ENCODE data around the gene ACER3. TPM values are rescaled to one million over a fixed set of nuclear protein-coding genes. Genes with fewer than 3 reads are reported as not detected.

ACER3 gene
- total RNA-seq, 1 donor from 2014 or later: 11.8 TPM

DNA sequence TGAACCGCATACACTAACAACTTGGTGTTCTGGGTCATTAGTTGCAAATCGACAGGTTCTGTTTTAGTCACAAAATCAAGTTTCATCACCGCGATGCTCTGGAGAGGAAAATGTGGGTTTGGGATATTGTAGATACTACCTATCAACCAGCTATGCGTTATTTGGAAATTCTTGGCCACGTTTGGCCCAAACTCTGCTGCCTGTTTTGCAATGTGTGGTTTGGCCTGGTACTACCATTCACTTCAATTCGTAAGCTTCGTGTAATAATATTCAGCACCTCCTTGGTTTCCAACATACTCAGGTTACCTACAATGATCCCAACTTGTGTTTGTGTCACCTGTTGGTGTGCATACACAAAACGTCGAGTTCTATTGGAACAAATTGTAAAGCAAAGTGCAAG is 16.2 kb upstream of the ACER3 start:
- TF ChIP-seq, protein P1, sequence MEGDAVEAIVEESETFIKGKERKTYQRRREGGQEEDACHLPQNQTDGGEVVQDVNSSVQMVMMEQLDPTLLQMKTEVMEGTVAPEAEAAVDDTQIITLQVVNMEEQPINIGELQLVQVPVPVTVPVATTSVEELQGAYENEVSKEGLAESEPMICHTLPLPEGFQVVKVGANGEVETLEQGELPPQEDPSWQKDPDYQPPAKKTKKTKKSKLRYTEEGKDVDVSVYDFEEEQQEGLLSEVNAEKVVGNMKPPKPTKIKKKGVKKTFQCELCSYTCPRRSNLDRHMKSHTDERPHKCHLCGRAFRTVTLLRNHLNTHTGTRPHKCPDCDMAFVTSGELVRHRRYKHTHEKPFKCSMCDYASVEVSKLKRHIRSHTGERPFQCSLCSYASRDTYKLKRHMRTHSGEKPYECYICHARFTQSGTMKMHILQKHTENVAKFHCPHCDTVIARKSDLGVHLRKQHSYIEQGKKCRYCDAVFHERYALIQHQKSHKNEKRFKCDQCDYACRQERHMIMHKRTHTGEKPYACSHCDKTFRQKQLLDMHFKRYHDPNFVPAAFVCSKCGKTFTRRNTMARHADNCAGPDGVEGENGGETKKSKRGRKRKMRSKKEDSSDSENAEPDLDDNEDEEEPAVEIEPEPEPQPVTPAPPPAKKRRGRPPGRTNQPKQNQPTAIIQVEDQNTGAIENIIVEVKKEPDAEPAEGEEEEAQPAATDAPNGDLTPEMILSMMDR (IDR thresholded peaks at IDR 0.05): no peak
- intact Hi-C loops (cut with micrococcal nuclease): no loop called here
- no peak for DNase-seq
- H3K9me3 Mint-ChIP-seq: no peaks in the 10 kb centered on the region
- peaks cover 24% of the 10 kb centered on the region for H3K27me3 Mint-ChIP-seq
- no peak overlapping the region for H3K4me3 Mint-ChIP-seq
- ChIA-PET CTCF (interaction anchor here (1.1 kb wide), 1 partner anchor 33 kb away, joined by 3 read pairs; no protein-coding TSS in a partner anchor), POLR2A (no interaction called here)
- ATAC-seq (ENCODE audit: low read depth): no peak
- H3K27ac Mint-ChIP-seq: no peak overlapping the region
- H3K36me3 Mint-ChIP-seq (ENCODE audit: low read depth): no peaks in the 10 kb centered on the region
- no peaks in the 10 kb centered on the region for H3K4me1 Mint-ChIP-seq

DNA sequence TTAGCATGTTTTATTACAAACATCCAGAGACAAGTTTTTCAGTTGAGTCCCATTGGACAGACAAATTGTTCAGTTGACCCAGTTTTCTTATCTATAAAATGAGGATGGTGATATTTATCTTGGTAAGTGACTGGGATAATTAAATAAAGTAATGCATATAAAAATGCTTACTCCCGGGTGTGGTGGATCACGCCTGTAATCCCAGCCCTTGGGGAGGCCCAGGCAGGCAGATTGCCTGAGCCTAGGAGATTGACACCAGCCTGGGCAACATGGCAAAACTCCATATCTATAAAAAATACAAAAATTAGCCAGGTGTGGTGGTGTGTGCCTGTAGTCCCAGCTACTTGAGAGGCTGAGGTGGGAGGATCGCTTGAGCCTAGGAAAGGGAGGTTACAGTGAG is 15.6 kb upstream of the ACER3 start:
- Mint-ChIP-seq H3K4me1 (no peaks in the 10 kb centered on the region), H3K36me3 (ENCODE audit: low read depth) (no peaks in the 10 kb centered on the region), H3K27me3 (peaks cover 21% of the 10 kb centered on the region), H3K4me3 (no peak overlapping the region), H3K9me3 (no peaks in the 10 kb centered on the region), H3K27ac (no peak overlapping the region)
- intact Hi-C loops (cut with micrococcal nuclease): no loop called here
- ATAC-seq (ENCODE audit: low read depth): no peak
- CTCF ChIA-PET: interaction anchor here (1.1 kb wide), 1 partner anchor 32 kb away, joined by 3 read pairs; no protein-coding TSS in a partner anchor
- no peak for DNase-seq
- TF ChIP-seq, protein P1 (IDR thresholded peaks at IDR 0.05): no peak
- POLR2A ChIA-PET: no interaction called here

DNA sequence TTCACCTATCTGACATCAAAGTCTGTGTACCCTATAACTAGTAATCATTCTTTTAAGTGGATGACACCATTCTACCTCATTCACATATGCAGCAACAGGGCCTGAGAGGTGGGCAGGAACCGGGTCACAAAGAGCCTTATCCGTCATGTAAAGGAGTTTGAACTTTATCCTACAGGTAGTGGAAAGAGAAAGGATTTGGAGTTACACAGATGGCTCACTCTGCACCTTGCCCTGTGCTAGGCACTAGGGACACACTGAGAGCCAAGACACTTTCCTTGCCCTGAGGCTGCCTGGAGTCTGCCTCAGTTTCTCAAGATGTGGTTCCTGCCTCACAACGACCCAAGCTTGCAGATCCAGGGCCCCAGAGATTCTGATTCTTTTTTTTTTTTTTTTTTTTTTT is 14.3 kb upstream of the ACER3 start:
- H3K36me3 Mint-ChIP-seq (ENCODE audit: low read depth): no peaks in the 10 kb centered on the region
- ChIA-PET CTCF (no interaction called here), POLR2A (no interaction called here)
- H3K4me3 Mint-ChIP-seq: no peak overlapping the region
- intact Hi-C loops (cut with micrococcal nuclease): no loop called here
- TF ChIP-seq, protein P1 (IDR thresholded peaks at IDR 0.05): no peak
- H3K27me3 Mint-ChIP-seq: peaks cover 21% of the 10 kb centered on the region
- DNase-seq (no peak), ATAC-seq (ENCODE audit: low read depth) (no peak)
- H3K9me3 Mint-ChIP-seq: no peaks in the 10 kb centered on the region
- no peak overlapping the region for H3K27ac Mint-ChIP-seq
- H3K4me1 Mint-ChIP-seq: no peaks in the 10 kb centered on the region

- intact Hi-C loops (cut with micrococcal nuclease): no loop called here
- H3K4me3 Mint-ChIP-seq: no peak overlapping the region
- no peaks in the 10 kb centered on the region for H3K4me1 Mint-ChIP-seq
- DNase-seq (no peak), ATAC-seq (ENCODE audit: low read depth) (no peak)
- TF ChIP-seq, protein P1 (IDR thresholded peaks at IDR 0.05): no peak
- no peaks in the 10 kb centered on the region for H3K36me3 Mint-ChIP-seq (ENCODE audit: low read depth)
- ChIA-PET POLR2A (no interaction called here), CTCF (interaction anchor here (0.9 kb wide), 1 partner anchor 70 kb away, joined by 3 read pairs; no protein-coding TSS in a partner anchor)
- H3K27ac Mint-ChIP-seq: no peak overlapping the region
- H3K9me3 Mint-ChIP-seq: no peaks in the 10 kb centered on the region
- H3K27me3 Mint-ChIP-seq: peaks cover 12% of the 10 kb centered on the region
Observed at GRCh38 chr11:76849376-76849775, 11.3 kb upstream of the ACER3 start.

DNA sequence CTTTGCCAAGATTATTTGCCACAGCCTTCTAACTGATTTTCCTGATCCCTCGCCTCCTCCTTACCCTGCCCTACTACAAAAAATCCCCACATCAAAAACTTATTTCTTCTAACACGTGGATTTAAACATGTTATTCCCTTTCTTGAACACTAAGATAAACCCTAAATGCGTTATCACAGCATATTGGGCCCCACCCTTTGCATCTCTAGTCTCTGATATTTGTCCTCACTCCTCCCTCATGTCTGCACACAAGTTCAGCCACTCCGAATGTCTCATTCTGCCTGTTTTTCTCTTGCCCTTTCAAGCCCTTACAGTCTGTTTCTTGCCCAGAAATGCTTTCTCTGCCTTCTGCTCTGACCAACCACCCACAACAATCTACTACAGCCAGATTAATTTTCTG is 10.6 kb upstream of the ACER3 start:
- intact Hi-C loops (cut with micrococcal nuclease): no loop called here
- CTCF ChIA-PET: interaction anchor here (0.9 kb wide), 1 partner anchor 69 kb away, joined by 3 read pairs; no protein-coding TSS in a partner anchor

More for the DNA sequence above, 10.6 kb upstream of the ACER3 start:
- Mint-ChIP-seq H3K36me3 (ENCODE audit: low read depth) (no peaks in the 10 kb centered on the region), H3K4me1 (no peaks in the 10 kb centered on the region), H3K9me3 (no peaks in the 10 kb centered on the region), H3K27ac (no peak overlapping the region), H3K27me3 (peaks cover 12% of the 10 kb centered on the region), H3K4me3 (no peak overlapping the region)
- TF ChIP-seq, protein P1 (IDR thresholded peaks at IDR 0.05): no peak
- POLR2A ChIA-PET: no interaction called here
- DNase-seq (no peak), ATAC-seq (ENCODE audit: low read depth) (no peak)

Data from activated B cell treated with CpG ODN at 0.5 μM for 24 hours (primary cell).